HEK293 (cell line): ENCODE data around the gene TP53BP2.
A peak's percentile ranks its signal among the peaks of the same experiment; 100 is the strongest.
"Not testable (repeated sequence)": the region's sequence is repeated elsewhere in the genome, so short reads cannot be mapped to it uniquely, and the experiment has no call there.

ENCODE experiments used
- CTCF ChIA-PET: fragments of 350-600 bp; formaldehyde crosslinking; extraction: SDS; loops from one replicate; lab custom pipeline; 2021; ENCODE audit warnings: antibody characterized with exemption; lab: Yijun Ruan, JAX
- POLR2A ChIA-PET: fragments of 300-600 bp; formaldehyde crosslinking; extraction: SDS; loops from one replicate; lab custom pipeline; 2020; ENCODE audit warnings: antibody characterized with exemption, inconsistent platforms; lab: Yijun Ruan, JAX
- H3K27ac ChIP-seq: fragments of 200-500 bp; sonication (Bioruptor generic); 2 replicates; pipeline ENCODE4 v1.5.1; 2014; ENCODE audit warnings: low read depth, low read length, control low read depth, inconsistent platforms; ENCODE audit errors: extremely low read depth
- H3K36me3 ChIP-seq, 2 experiments: fragments of 200-500 bp in 1 of 2; sonication (Bioruptor generic) in 1 of 2; 1 replicate in 1 of 2; 2 replicates in 1 of 2; pipeline ENCODE4 v1.5.1; 2014 to 2017; ENCODE audit warnings: inconsistent platforms in 2 of 2, low read length in 2 of 2; ENCODE audit not compliant: control insufficient read depth in 2 of 2, insufficient read depth in 1 of 2
- H3K4me1 ChIP-seq: fragments of 200-500 bp; sonication (Bioruptor generic); 2 replicates; pipeline ENCODE4 v1.5.1; 2014; ENCODE audit warnings: mild to moderate bottlenecking, low read length, inconsistent platforms; ENCODE audit not compliant: control insufficient read depth, insufficient read depth
- H3K4me3 ChIP-seq: 2 replicates; pipeline ENCODE4 v1.5.1; 2011; ENCODE audit warnings: low read depth, mild to moderate bottlenecking, control low read depth, low read length, moderate library complexity
- H3K9me3 ChIP-seq: fragments of 200-500 bp; sonication (Bioruptor generic); 2 replicates; pipeline ENCODE4 v1.5.1; 2014; ENCODE audit warnings: low read depth, low read length, inconsistent platforms; ENCODE audit not compliant: control insufficient read depth, insufficient read depth
- GLI4 ChIP-seq: fragments of 450-650 bp; formaldehyde crosslinking; IDR thresholded peaks from 2 replicates; pipeline ENCODE4 v1.5.1; 2016; ENCODE audit warnings: missing biosample characterization, missing genetic modification characterization
- HOXA7 ChIP-seq: sonication (generic); formaldehyde crosslinking; IDR thresholded peaks from 2 replicates; pipeline ENCODE4 v1.8.1; 2022; ENCODE audit warnings: missing genetic modification reagents, borderline replicate concordance
- SCRT1 ChIP-seq: fragments of 450-650 bp; formaldehyde crosslinking; IDR thresholded peaks from 2 replicates; pipeline ENCODE4 v1.5.1; 2016; ENCODE audit warnings: missing biosample characterization, missing genetic modification characterization, borderline replicate concordance
- ZBTB11 ChIP-seq: fragments of 450-650 bp; formaldehyde crosslinking; conservative IDR thresholded peaks from 2 replicates; pipeline ENCODE4 v1.5.1; 2016; ENCODE audit warnings: low read depth, missing biosample characterization, missing genetic modification characterization
- ZNF202 ChIP-seq: fragments of 450-650 bp; formaldehyde crosslinking; IDR thresholded peaks from 2 replicates; pipeline ENCODE4 v1.5.1; 2016; ENCODE audit warnings: missing biosample characterization, missing genetic modification characterization, borderline replicate concordance
- ZNF510 ChIP-seq: fragments of 450-650 bp; formaldehyde crosslinking; IDR thresholded peaks from 2 replicates; pipeline ENCODE4 v1.5.1; 2018; ENCODE audit warnings: mild to moderate bottlenecking, missing genetic modification characterization, missing biosample characterization; ENCODE audit not compliant: insufficient replicate concordance
- ZNF544 ChIP-seq: fragments of 450-650 bp; formaldehyde crosslinking; IDR thresholded peaks from 2 replicates; pipeline ENCODE4 v1.5.0; 2017; ENCODE audit warnings: missing biosample characterization, missing genetic modification characterization
- ZNF664 ChIP-seq: fragments of 450-650 bp; formaldehyde crosslinking; IDR thresholded peaks from 2 replicates; pipeline ENCODE4 v1.5.1; 2016; ENCODE audit warnings: missing biosample characterization, missing genetic modification characterization
- TF ChIP-seq, protein P1 (sequence below): fragments of 450-650 bp; formaldehyde crosslinking; IDR thresholded peaks from 2 replicates; pipeline ENCODE4 v1.5.1; 2016; ENCODE audit warnings: missing biosample characterization, missing genetic modification characterization
- TF ChIP-seq, protein P2 (sequence below): fragments of 450-650 bp; formaldehyde crosslinking; IDR thresholded peaks from 2 replicates; pipeline ENCODE4 v1.5.1; 2017; ENCODE audit warnings: missing biosample characterization, missing genetic modification characterization
- TF ChIP-seq, protein P3 (sequence below): fragments of 450-650 bp; formaldehyde crosslinking; IDR thresholded peaks from 2 replicates; pipeline ENCODE4 v1.5.1; 2017; ENCODE audit warnings: missing biosample characterization, mild to moderate bottlenecking, missing genetic modification characterization, moderate library complexity
- TF ChIP-seq, protein P4 (sequence below): fragments of 450-650 bp; formaldehyde crosslinking; IDR thresholded peaks from 2 replicates; pipeline ENCODE4 v1.5.1; 2016; ENCODE audit warnings: missing biosample characterization, missing genetic modification characterization
- TF ChIP-seq, protein P5 (sequence below): fragments of 450-650 bp; formaldehyde crosslinking; IDR thresholded peaks from 2 replicates; pipeline ENCODE4 v1.5.1; 2016; ENCODE audit warnings: missing biosample characterization, missing genetic modification characterization, borderline replicate concordance

The TP53BP2 gene

GRCh38 chr1:223811634-223812101 is 34.1 kb downstream of the TP53BP2 start (continued):
- TF ChIP-seq, protein P1, sequence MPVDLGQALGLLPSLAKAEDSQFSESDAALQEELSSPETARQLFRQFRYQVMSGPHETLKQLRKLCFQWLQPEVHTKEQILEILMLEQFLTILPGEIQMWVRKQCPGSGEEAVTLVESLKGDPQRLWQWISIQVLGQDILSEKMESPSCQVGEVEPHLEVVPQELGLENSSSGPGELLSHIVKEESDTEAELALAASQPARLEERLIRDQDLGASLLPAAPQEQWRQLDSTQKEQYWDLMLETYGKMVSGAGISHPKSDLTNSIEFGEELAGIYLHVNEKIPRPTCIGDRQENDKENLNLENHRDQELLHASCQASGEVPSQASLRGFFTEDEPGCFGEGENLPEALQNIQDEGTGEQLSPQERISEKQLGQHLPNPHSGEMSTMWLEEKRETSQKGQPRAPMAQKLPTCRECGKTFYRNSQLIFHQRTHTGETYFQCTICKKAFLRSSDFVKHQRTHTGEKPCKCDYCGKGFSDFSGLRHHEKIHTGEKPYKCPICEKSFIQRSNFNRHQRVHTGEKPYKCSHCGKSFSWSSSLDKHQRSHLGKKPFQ (tag by site-specific recombination): no peak
- TF ChIP-seq, protein P2, sequence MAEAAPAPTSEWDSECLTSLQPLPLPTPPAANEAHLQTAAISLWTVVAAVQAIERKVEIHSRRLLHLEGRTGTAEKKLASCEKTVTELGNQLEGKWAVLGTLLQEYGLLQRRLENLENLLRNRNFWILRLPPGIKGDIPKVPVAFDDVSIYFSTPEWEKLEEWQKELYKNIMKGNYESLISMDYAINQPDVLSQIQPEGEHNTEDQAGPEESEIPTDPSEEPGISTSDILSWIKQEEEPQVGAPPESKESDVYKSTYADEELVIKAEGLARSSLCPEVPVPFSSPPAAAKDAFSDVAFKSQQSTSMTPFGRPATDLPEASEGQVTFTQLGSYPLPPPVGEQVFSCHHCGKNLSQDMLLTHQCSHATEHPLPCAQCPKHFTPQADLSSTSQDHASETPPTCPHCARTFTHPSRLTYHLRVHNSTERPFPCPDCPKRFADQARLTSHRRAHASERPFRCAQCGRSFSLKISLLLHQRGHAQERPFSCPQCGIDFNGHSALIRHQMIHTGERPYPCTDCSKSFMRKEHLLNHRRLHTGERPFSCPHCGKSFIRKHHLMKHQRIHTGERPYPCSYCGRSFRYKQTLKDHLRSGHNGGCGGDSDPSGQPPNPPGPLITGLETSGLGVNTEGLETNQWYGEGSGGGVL (tag by site-specific recombination): no peak
- peak; percentile 42; the same call in 1 of the 2 replicates for TF ChIP-seq ZNF664 (tag by site-specific recombination)
- TF ChIP-seq, protein P3, sequence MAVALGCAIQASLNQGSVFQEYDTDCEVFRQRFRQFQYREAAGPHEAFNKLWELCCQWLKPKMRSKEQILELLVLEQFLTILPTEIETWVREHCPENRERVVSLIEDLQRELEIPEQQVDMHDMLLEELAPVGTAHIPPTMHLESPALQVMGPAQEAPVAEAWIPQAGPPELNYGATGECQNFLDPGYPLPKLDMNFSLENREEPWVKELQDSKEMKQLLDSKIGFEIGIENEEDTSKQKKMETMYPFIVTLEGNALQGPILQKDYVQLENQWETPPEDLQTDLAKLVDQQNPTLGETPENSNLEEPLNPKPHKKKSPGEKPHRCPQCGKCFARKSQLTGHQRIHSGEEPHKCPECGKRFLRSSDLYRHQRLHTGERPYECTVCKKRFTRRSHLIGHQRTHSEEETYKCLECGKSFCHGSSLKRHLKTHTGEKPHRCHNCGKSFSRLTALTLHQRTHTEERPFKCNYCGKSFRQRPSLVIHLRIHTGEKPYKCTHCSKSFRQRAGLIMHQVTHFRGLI (tag by site-specific recombination): no peak
- no peak for TF ChIP-seq SCRT1

DNA sequence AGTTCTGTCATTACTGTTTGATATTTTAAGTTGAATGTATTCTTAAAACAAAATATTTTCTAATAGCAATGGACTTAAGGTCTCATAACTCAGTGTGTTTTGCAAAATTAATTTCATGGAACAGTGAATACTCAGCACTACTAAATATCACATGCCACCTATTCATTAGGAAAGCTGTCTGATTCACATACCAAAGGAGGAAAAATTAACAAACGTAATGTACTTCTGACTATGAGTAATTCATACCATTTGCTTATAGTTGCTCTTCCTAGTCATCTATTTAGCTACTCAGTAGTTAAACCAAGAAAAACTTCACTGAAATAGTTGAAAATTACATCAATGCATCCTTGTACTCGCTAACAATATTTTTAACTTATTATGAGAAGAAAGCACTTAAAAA is 35.2 kb downstream of the TP53BP2 start:
- no peak overlapping the region for H3K27ac ChIP-seq
- no peaks in the 10 kb centered on the region for H3K9me3 ChIP-seq
- H3K36me3 ChIP-seq: peaks cover 39 to 50% of the 10 kb centered on the region in 2 experiments
- H3K4me3 ChIP-seq: no peak overlapping the region
- POLR2A ChIA-PET: interaction anchor here (1.6 kb wide), 1 partner anchor 35 kb away, joined by 7 read pairs; the partner anchor contains the start of gene TP53BP2
- no peaks in the 10 kb centered on the region for H3K4me1 ChIP-seq
- TF ChIP-seq ZNF510 (tag by site-specific recombination): no peak
- TF ChIP-seq ZNF544: no peak
- no peak for TF ChIP-seq HOXA7
- TF ChIP-seq GLI4 (tag by site-specific recombination): no peak
- TF ChIP-seq, protein P4, sequence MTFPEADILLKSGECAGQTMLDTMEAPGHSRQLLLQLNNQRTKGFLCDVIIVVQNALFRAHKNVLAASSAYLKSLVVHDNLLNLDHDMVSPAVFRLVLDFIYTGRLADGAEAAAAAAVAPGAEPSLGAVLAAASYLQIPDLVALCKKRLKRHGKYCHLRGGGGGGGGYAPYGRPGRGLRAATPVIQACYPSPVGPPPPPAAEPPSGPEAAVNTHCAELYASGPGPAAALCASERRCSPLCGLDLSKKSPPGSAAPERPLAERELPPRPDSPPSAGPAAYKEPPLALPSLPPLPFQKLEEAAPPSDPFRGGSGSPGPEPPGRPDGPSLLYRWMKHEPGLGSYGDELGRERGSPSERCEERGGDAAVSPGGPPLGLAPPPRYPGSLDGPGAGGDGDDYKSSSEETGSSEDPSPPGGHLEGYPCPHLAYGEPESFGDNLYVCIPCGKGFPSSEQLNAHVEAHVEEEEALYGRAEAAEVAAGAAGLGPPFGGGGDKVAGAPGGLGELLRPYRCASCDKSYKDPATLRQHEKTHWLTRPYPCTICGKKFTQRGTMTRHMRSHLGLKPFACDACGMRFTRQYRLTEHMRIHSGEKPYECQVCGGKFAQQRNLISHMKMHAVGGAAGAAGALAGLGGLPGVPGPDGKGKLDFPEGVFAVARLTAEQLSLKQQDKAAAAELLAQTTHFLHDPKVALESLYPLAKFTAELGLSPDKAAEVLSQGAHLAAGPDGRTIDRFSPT (tag by site-specific recombination): no peak
- TF ChIP-seq ZBTB11 (tag by site-specific recombination): no peak
- no peak for TF ChIP-seq ZNF202 (tag by site-specific recombination)
- TF ChIP-seq, protein P5, sequence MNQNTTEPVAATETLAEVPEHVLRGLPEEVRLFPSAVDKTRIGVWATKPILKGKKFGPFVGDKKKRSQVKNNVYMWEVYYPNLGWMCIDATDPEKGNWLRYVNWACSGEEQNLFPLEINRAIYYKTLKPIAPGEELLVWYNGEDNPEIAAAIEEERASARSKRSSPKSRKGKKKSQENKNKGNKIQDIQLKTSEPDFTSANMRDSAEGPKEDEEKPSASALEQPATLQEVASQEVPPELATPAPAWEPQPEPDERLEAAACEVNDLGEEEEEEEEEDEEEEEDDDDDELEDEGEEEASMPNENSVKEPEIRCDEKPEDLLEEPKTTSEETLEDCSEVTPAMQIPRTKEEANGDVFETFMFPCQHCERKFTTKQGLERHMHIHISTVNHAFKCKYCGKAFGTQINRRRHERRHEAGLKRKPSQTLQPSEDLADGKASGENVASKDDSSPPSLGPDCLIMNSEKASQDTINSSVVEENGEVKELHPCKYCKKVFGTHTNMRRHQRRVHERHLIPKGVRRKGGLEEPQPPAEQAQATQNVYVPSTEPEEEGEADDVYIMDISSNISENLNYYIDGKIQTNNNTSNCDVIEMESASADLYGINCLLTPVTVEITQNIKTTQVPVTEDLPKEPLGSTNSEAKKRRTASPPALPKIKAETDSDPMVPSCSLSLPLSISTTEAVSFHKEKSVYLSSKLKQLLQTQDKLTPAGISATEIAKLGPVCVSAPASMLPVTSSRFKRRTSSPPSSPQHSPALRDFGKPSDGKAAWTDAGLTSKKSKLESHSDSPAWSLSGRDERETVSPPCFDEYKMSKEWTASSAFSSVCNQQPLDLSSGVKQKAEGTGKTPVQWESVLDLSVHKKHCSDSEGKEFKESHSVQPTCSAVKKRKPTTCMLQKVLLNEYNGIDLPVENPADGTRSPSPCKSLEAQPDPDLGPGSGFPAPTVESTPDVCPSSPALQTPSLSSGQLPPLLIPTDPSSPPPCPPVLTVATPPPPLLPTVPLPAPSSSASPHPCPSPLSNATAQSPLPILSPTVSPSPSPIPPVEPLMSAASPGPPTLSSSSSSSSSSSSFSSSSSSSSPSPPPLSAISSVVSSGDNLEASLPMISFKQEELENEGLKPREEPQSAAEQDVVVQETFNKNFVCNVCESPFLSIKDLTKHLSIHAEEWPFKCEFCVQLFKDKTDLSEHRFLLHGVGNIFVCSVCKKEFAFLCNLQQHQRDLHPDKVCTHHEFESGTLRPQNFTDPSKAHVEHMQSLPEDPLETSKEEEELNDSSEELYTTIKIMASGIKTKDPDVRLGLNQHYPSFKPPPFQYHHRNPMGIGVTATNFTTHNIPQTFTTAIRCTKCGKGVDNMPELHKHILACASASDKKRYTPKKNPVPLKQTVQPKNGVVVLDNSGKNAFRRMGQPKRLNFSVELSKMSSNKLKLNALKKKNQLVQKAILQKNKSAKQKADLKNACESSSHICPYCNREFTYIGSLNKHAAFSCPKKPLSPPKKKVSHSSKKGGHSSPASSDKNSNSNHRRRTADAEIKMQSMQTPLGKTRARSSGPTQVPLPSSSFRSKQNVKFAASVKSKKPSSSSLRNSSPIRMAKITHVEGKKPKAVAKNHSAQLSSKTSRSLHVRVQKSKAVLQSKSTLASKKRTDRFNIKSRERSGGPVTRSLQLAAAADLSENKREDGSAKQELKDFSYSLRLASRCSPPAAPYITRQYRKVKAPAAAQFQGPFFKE (tag by site-specific recombination): no peak
- CTCF ChIA-PET: interaction anchor here (0.6 to 2.9 kb wide), 15 partner anchors 9 to 240 kb away, joined by 3 to 17 read pairs (median 6); partner anchors contain the start of gene TP53BP2

- not testable (repeated sequence) for H3K9me3 ChIP-seq, H3K27ac ChIP-seq
- H3K36me3 ChIP-seq: peaks cover 39 to 55% of the 10 kb centered on the region in 2 experiments
These were observed 35.8 kb downstream of the TP53BP2 start for GRCh38 chr1:223809905-223810304.

More at GRCh38 chr1:223809905-223810304, 35.8 kb downstream of the TP53BP2 start:
- ChIA-PET CTCF (interaction anchor here (0.7 kb wide), 1 partner anchor 16 kb away, joined by 3 read pairs; no protein-coding TSS in a partner anchor), POLR2A (interaction anchor here (0.6 kb wide), 1 partner anchor 693 kb away, joined by 3 read pairs; no protein-coding TSS in a partner anchor)
- not testable (repeated sequence) for H3K4me3 ChIP-seq, H3K4me1 ChIP-seq
